Measurements from ENCODE around the gene METTL8. TPM values are rescaled to one million over a fixed set of nuclear protein-coding genes. Genes with fewer than 3 reads are reported as not detected.
"Not testable (repeated sequence)": the region's sequence is repeated elsewhere in the genome, so short reads cannot be mapped to it uniquely, and the experiment has no call there.

Gene METTL8
- total RNA-seq, 4 donors from 2014 or later, result 22.1 to 43.3 (median 31.5) TPM

DNA sequence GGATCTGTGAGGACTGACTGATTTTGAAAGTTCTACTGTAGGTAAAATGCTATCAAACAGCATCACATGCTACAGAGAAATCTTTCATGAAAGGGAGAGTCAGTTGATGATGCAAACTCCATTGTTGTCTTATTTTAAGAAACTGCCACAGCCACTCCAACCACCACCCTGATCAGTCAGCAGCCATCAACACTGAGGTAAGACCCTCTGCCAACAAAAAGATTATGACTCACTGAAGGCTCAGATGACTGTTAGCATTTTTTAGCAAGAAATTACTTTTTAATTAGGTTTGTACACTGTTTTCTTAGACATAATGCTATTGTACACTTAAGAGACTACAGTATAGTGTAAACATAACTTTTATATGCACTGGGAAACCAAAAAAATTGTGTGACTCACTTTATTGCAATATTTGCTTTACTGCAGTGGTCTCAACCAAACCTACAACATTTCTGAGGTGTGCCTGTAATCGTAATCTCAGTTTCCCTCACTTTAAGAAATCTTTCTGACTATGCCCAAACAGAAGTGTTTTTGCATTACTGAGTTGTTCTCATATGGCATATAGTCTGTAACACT is 42.8 kb downstream of the METTL8 start:
- DNase-seq (ENCODE audit: extremely low spot score), result no peak
- intact Hi-C loops (cut with DNase I), result no loop called here
- H3K9me3 ChIP-seq, result no peaks in the 10 kb centered on the region
- no peaks in the 10 kb centered on the region for H3K36me3 ChIP-seq
- WGBS, result 86% methylated on average over 1 of the region's 1 CpG
- H3K27me3 ChIP-seq, result no peaks in the 10 kb centered on the region
- H3K4me3 ChIP-seq, result no peak overlapping the region
- peaks cover 0 to 12% (median 5%) of the 10 kb centered on the region in 4 donors for H3K4me1 ChIP-seq
- no peak overlapping the region for H3K27ac ChIP-seq (replicated peaks in 1 of 4)
- TF ChIP-seq, protein P1, sequence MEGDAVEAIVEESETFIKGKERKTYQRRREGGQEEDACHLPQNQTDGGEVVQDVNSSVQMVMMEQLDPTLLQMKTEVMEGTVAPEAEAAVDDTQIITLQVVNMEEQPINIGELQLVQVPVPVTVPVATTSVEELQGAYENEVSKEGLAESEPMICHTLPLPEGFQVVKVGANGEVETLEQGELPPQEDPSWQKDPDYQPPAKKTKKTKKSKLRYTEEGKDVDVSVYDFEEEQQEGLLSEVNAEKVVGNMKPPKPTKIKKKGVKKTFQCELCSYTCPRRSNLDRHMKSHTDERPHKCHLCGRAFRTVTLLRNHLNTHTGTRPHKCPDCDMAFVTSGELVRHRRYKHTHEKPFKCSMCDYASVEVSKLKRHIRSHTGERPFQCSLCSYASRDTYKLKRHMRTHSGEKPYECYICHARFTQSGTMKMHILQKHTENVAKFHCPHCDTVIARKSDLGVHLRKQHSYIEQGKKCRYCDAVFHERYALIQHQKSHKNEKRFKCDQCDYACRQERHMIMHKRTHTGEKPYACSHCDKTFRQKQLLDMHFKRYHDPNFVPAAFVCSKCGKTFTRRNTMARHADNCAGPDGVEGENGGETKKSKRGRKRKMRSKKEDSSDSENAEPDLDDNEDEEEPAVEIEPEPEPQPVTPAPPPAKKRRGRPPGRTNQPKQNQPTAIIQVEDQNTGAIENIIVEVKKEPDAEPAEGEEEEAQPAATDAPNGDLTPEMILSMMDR (IDR thresholded peaks at IDR 0.05), result no peak
- TF ChIP-seq EP300 (IDR thresholded peaks at IDR 0.05) (no peak), POLR2A (IDR thresholded peaks at IDR 0.05; ENCODE audit: low read depth) (no peak), POLR2AphosphoS5 (IDR thresholded peaks at IDR 0.05) (no peak)

DNA sequence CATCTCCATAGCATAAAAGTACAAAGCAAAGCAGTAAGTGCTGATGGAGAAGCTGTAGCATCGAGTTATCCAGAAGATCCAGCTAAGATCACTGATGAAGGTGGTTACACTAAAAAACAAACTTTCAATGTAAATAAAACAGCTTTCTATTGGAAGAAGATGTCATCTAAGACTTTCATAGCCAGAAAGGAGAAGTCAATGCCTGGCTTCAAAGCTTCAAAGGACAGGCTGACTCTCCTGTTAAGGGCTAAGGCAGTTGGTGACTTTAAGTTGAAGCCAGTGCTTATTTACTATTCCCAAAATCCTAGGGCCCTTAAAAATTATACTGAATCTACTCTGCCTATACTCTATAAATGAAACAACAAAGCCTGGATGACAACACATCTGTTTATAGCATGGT is 44.0 kb downstream of the METTL8 start:
- peaks cover 0 to 12% (median 5%) of the 10 kb centered on the region in 4 donors for H3K4me1 ChIP-seq
- WGBS, result 100% methylated on average over 1 of the region's 1 CpG
- H3K36me3 ChIP-seq, result no peaks in the 10 kb centered on the region
- H3K9me3 ChIP-seq, result no peaks in the 10 kb centered on the region
- no peak overlapping the region for H3K4me3 ChIP-seq
- no peaks in the 10 kb centered on the region for H3K27me3 ChIP-seq
- TF ChIP-seq POLR2AphosphoS5 (IDR thresholded peaks at IDR 0.05) (no peak), POLR2A (IDR thresholded peaks at IDR 0.05; ENCODE audit: low read depth) (no peak)
- no peak overlapping the region for H3K27ac ChIP-seq (replicated peaks in 1 of 4)
- intact Hi-C loops (cut with DNase I), result no loop called here
- DNase-seq (ENCODE audit: extremely low spot score), result no peak

DNA sequence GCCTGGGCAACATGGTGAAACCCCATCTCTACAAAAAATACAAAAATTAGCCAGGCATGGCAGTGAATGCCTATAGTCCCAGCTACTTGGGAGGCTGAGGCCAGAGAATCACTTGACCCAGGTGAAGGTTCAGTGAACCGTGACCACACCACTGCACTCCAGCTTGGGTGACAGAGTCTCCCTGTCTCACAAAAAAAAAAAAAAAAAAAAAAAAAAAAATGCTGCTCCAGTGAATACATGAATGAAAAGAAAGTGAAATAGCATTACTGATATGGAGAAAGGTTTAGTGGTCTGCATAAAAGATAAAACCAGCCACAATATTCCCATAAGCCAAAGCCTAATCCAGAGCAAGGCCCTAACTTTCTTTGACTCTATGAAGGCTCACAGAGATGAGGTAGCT is 44.5 kb downstream of the METTL8 start:
- H3K9me3 ChIP-seq, result no peaks in the 10 kb centered on the region
- 100% methylated on average over 1 of the region's 1 CpG for WGBS
- TF ChIP-seq, protein P1 (IDR thresholded peaks at IDR 0.05), result no peak
- TF ChIP-seq POLR2A (IDR thresholded peaks at IDR 0.05; ENCODE audit: low read depth), result no peak
- H3K4me1 ChIP-seq, result peaks cover 0 to 12% (median 5%) of the 10 kb centered on the region in 4 donors
- no peaks in the 10 kb centered on the region for H3K36me3 ChIP-seq
- DNase-seq (ENCODE audit: extremely low spot score), result no peak
- intact Hi-C loops (cut with DNase I), result no loop called here
- no peaks in the 10 kb centered on the region for H3K27me3 ChIP-seq
- no peak overlapping the region for H3K4me3 ChIP-seq
- H3K27ac ChIP-seq (replicated peaks in 1 of 4), result no peak overlapping the region

DNA sequence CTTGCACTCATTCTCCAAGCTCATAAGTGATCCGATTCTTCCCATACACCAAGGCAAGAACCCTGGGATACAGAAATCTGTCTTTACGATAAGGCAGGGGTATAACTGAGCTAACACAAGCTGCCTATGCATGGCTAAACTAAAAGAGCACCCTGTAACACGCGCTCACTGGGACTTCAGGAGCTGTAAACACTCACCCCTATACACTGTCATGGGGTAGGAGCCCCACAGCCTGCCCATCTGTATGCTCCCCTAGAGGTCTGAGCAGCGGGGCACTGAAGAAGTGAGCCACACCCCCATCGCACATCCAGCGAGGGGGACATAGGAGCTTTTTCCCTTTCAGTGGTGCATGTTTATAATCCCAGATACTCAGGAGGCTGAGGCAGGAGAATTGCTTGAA is 46.7 kb downstream of the METTL8 start:
- intact Hi-C loops (cut with DNase I), result no loop called here
- TF ChIP-seq EP300 (IDR thresholded peaks at IDR 0.05) (no peak), POLR2AphosphoS5 (IDR thresholded peaks at IDR 0.05) (no peak), POLR2A (IDR thresholded peaks at IDR 0.05; ENCODE audit: low read depth) (no peak)
- Histone ChIP-seq H3K4me3 (no peak overlapping the region), H3K4me1 (peaks cover 0 to 12% (median 5%) of the 10 kb centered on the region in 4 donors), H3K36me3 (no peaks in the 10 kb centered on the region), H3K9me3 (no peaks in the 10 kb centered on the region), H3K27me3 (no peaks in the 10 kb centered on the region), H3K27ac (replicated peaks in 1 of 4) (no peak overlapping the region)
- DNase-seq (ENCODE audit: extremely low spot score), result no peak
- 79% methylated on average over 6 of the region's 7 CpGs for WGBS

DNA sequence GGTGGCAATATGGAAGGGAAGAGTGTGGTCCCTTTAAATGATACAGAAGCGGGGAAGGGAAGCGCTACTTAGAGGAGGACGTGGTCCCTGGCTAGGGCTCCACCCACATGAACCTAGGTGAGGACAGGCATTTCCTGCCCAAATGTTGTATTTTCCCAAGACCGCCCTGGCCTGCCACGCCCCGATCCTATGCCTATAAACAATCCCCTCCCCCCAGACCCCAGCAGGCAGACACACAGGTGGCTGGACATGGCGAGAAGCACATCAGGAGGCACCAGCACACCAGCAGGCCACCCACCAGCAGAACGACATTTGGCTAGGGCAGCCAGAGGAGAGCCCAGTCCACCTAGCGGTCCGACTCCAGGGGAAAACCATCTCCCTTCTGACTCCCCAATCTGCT is 47.2 kb downstream of the METTL8 start:
- peaks cover 0 to 8% (median 5%) of the 10 kb centered on the region in 4 donors for H3K4me1 ChIP-seq
- no peak overlapping the region for H3K4me3 ChIP-seq
- no peaks in the 10 kb centered on the region for H3K9me3 ChIP-seq
- TF ChIP-seq POLR2AphosphoS5 (IDR thresholded peaks at IDR 0.05), result no peak
- TF ChIP-seq POLR2A (IDR thresholded peaks at IDR 0.05; ENCODE audit: low read depth), result no peak
- TF ChIP-seq EP300 (IDR thresholded peaks at IDR 0.05), result no peak
- TF ChIP-seq, protein P1 (IDR thresholded peaks at IDR 0.05), result no peak
- 88% methylated on average over 9 of the region's 10 CpGs for WGBS
- intact Hi-C loops (cut with DNase I), result no loop called here
- DNase-seq (ENCODE audit: extremely low spot score), result no peak
- no peaks in the 10 kb centered on the region for H3K27me3 ChIP-seq
- H3K27ac ChIP-seq (replicated peaks in 1 of 4), result no peak overlapping the region
- H3K36me3 ChIP-seq, result no peaks in the 10 kb centered on the region

DNA sequence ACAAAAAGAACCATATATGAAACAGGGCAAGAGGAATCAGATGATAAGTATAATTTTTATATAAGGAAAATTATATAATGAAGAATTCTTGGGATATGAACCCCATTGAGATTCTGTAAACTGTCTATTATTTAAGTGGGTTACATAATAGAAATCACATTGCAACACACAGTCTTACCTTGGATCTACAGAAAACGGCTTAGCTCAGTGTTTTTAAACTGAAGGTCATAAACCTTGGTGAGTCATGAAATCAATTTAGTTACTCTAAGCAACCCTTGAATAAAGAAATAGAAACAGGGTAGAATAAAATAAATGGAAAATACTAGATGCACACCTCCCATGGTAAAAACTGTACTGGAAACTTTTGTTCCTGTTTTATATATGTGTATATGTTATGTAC is 50.7 kb downstream of the METTL8 start:
- H3K27me3 ChIP-seq, result no peaks in the 10 kb centered on the region
- peaks cover 0 to 4% (median 2%) of the 10 kb centered on the region in 4 donors for H3K9me3 ChIP-seq
- WGBS, result 52% methylated on average over 1 of the region's 1 CpG
- TF ChIP-seq POLR2A (IDR thresholded peaks at IDR 0.05; ENCODE audit: low read depth) (no peak), POLR2AphosphoS5 (IDR thresholded peaks at IDR 0.05) (no peak), EP300 (IDR thresholded peaks at IDR 0.05) (no peak)
- TF ChIP-seq, protein P1 (IDR thresholded peaks at IDR 0.05), result no peak
- H3K36me3 ChIP-seq, result no peaks in the 10 kb centered on the region
- no peaks in the 10 kb centered on the region for H3K4me1 ChIP-seq
- H3K4me3 ChIP-seq, result no peak overlapping the region
- intact Hi-C loops (cut with DNase I), result no loop called here
- H3K27ac ChIP-seq (replicated peaks in 1 of 4), result no peak overlapping the region
- DNase-seq (ENCODE audit: extremely low spot score), result no peak

DNA sequence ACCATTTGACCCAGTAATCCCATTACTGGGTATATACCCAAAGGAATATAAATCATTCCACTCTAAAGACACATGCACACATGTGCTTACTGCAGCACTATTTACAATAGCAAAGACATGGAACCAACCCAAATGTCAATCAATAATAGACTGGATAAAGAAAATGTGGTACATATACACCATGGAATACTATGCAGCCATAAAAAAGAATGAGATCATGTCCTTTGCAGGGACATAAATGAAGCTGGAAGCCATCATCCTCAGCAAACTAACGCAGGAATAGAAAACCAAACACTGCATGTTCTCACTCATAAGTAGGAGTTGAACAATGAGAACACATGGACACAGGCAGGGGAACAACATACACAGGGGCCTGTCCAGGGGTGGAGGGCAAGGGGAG is 51.6 kb downstream of the METTL8 start:
- H3K9me3 ChIP-seq, result peaks cover 0 to 13% (median 2%) of the 10 kb centered on the region in 4 donors
- H3K27ac ChIP-seq (replicated peaks in 1 of 4); intact Hi-C loops (cut with DNase I); H3K4me3 ChIP-seq; H3K4me1 ChIP-seq; H3K36me3 ChIP-seq; DNase-seq (ENCODE audit: extremely low spot score); H3K27me3 ChIP-seq: not testable (repeated sequence)
- 89% methylated on average over 1 of the region's 1 CpG for WGBS

DNA sequence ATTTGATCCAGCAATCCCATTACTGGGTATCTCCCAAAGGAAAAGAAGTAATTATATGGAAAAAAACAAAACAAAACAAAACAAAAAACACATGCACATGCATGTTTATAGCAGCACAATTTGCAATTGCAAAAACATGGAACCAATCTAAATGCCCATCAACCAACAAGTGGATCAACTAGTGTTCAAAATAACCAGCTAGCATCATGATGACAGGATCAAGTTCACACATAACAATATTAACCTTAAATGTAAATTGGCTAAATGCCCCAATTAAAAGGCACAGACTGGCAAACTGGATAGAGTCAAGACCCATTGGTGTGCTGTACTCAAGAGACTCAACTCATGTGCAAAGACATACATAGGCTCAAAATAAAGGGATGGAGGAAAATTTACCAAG is 55.9 kb downstream of the METTL8 start:
- H3K4me3 ChIP-seq; intact Hi-C loops (cut with DNase I); DNase-seq (ENCODE audit: extremely low spot score); H3K27me3 ChIP-seq; H3K27ac ChIP-seq (replicated peaks in 1 of 4); H3K36me3 ChIP-seq; H3K4me1 ChIP-seq: not testable (repeated sequence)
- peaks cover 0 to 13% (median 2%) of the 10 kb centered on the region in 4 donors for H3K9me3 ChIP-seq

Measured in esophagus muscularis mucosa (tissue), 4 donors.